NAMALWA (cell line): ENCODE results near the gene DYNC1I1.
"Not testable (repeated sequence)": the region's sequence is repeated elsewhere in the genome, so short reads cannot be mapped to it uniquely, and the experiment has no call there.

Experiments
- DNase-seq: peaks from one replicate; pipeline ENCODE4 v3.0.0-alpha.2; 2015; ENCODE audit warnings: low spot score

DYNC1I1 gene

DNA sequence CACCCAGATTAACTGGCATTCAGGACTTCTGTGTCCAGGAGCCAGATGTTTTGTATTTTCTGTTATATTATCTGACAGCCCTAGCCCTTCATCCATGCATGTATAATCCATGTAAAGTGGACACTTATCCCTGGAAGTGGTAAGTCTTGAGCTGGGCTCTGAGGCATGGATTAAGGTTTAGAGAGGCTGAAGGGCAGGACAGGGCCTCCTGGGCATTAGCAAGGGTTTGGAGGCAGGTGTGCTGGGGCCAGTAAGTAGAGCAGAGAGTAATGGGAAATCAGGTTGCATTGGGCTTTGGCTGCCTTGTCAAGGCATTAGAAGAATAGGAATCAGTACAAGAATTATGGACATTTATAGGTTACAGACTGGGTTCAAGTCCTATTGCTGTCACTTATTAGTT, 138.0 kb downstream of the DYNC1I1 start:
- DNase-seq: no peak

GRCh38 chr7:95915731-95916130, 143.4 kb downstream of the DYNC1I1 start:
- DNase-seq: no peak

DNA sequence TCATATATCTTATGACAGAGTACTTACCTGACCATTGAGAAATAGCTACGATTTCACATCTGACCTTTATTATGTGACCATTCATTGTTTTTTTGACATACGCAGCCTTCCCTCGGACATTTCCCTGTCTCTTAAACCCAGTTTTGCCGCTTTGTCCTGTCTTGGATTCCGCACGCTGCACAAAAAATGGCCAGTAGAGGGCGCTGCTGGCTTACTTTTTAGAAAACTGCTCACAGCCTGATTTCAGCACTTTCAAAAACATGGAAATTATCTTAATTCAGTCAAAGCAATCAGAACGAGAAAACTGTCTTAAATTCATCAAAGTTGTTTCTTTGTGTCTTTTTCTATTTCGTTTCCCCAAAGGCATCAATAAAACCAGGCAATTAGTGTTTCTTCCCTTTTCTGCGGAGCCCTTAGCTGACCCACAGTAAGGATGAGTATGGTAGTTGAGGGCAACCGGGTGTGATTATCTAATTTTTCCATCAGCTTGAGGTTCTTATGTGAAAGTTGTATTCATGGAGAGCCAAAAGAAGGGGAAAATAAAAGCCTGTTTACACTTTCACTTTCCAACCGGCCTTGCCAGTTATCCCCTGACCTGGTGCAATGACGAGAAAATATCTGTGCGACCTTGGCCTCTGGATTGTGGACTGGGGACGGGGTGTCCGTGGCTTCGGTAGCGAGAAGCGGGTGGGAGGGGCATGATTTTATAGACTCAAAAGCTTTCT, 144.4 kb downstream of the DYNC1I1 start:
- peak; percentile 85 for DNase-seq

- DNase-seq: no peak
These were observed 145.3 kb downstream of the DYNC1I1 start for GRCh38 chr7:95917634-95918033.

DNA sequence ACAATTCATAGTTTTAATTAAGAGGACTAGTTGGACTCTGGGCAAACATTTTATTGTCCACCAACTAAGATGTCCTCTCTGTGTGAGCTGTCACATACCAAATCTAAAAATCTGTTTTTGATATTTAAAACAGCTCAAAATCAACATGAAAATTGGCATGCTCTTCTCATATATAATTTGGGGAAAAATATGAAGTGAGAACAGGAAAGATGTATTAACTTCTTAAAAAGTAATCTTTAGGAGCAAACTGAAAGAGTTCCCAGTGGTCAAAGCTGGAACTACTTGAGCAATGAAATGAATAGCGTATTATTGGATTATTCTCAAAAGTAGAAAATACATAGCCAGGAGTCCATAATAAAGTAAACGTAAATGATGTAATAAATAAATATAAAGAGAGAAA, 147.2 kb downstream of the DYNC1I1 start:
- DNase-seq: no peak

DNA sequence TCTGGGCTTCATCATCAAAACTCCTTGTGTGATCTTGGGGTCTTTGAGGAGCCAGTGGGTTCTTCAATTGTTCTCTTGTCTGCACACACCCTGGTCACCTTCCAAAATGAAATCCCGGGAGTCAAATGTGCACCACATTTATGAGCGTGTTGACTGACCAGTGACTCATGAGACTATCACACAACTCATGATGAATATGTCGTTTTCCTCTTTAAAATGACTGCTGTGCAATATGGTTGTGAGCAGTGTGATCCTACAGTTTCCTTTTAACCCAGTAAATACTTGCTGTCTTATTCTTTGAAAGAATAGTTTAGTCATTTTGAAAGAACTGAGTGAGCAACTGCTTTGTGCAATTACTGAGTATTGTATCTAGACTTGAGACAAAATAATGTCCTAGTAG, 149.2 kb downstream of the DYNC1I1 start:
- DNase-seq: no peak

DNA sequence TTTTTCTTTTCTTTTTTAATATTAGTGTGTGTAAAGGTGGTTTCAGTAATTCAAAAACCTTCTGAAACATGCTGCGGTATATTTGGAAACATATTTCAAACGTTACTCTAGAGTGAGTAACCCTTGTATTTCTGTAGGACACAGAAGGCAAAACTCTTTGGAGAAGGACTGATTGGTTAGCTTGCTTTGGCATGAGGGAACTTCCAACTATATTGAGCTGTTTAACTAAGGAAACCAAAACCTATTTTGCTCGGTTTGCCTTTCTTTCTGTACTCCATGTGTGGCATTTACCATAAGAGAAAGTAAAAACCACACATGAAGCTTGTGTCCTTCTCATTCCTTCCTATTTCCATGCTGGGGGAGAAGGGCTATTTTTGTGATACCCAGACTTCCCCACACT, 149.8 kb downstream of the DYNC1I1 start:
- no peak for DNase-seq

GRCh38 chr7:95925236-95925635, 152.9 kb downstream of the DYNC1I1 start:
- no peak for DNase-seq

DNA sequence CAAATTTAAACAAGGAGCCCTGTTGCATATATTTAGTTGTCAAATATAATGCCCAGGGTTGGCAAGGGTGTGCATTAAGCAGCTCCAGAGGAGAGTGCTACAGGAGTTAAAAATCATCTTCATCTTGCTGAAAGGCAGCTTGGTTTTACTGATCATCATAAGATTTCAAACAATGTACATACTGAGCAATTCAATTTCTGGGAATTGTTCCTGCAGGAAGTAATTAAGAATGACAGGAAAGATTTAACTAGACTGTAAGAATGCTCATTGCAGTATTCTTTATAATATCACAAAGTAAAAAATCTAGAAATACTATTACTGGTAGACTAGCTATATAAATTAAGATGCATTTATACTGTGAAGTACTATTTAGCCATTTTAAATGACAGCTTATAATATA, 153.6 kb downstream of the DYNC1I1 start:
- DNase-seq: no peak

- no peak for DNase-seq
These were observed 155.4 kb downstream of the DYNC1I1 start for GRCh38 chr7:95927756-95928155.

DNA sequence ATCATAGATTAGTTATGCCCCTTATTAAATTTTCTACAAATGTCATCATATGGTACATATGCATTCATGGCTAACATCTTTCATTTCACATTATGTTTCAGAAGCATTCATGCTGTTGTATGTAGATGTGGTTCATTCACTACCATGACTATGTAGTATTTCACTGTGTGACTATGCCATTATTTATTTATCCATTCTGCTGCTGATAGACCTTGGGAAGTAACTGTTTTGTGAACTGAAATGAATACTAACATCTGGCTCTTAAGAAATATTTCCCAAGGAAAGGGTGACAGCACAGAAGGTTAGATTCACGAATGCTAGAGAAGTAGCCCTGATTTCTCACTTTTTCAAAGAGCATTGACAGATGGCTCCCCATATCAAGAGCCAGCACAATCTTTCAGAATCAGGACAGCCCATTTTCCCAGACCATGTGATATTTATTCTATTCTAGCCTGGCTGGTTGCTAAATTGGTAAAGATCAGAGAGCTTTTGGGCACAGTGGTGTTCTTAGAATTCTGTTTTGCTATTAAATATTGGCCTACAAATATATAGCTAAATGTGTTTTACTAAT, 157.4 kb downstream of the DYNC1I1 start:
- no peak for DNase-seq

DNA sequence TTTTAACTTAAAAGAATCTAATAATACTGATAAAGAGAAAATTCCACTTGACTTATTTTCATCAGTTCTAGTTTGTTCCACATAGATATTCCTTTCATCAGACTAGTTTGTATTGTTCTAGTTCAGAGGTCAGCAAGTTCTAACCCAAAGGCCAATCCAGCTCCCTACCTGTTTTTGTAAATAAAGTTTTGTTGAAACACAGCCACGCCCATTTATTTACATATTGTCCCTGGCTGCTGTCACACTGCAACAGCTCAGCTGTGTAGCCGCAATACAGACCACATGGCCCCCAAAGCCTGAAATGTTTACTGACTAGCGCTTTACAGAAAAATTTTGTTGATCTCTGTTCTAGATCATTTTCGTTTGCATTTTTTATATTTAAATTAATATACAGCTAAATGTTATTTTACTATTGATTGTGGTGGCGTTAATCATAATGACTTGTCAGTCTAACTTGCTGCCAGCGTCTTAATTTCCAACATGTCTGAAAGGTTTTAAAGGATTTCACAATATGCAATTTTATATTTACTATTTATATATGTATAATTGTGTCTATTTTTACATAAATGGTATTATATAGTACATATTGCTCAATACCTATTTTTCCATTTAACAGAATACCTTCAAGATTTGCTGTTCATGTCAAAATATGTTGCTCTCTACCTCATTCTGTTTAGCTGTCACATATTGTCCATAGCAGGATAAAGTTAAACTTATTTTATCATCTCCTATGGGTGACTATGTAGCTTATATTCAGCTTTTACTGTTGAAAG, 159.3 kb downstream of the DYNC1I1 start:
- peak; percentile 35 for DNase-seq

DNA sequence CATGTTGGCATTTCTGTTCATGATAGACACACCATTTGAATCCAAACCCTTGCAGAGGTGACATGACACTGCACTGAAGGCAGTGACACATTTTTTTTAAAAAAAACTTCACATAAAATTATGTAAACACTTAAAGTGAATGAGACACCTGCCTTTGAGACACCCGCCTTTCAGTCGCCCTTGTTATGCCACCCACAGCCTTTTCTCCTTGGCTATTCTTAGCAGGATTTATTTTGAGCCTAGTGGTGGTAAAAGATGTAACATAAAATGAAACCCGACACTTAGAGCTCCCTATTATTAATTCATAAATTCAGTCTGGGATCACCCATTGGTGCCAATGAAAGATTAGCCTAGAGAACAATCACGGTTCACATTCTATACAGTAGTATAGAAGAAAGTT, 161.3 kb downstream of the DYNC1I1 start:
- DNase-seq: no peak

DNA sequence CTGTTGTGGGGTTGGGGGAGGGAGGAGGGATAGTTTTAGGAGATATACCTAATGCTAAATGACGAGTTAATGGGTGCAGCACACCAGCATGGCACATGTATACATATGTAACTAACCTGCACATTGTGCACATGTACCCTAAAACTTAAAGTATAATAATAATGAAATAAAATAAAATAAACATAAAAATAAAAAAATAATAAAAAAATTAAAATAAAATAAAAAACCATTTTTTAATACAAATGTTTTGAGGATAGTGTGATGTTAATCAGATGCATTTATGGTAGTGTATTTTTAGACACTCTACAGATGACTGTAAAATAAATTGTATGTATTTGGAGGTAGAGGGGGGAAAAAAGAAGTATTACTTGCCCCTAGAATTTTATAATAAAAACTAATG, 172.5 kb downstream of the DYNC1I1 start:
- not testable (repeated sequence) for DNase-seq

- no peak for DNase-seq
These were observed 178.3 kb downstream of the DYNC1I1 start for GRCh38 chr7:95950698-95951097.

DNA sequence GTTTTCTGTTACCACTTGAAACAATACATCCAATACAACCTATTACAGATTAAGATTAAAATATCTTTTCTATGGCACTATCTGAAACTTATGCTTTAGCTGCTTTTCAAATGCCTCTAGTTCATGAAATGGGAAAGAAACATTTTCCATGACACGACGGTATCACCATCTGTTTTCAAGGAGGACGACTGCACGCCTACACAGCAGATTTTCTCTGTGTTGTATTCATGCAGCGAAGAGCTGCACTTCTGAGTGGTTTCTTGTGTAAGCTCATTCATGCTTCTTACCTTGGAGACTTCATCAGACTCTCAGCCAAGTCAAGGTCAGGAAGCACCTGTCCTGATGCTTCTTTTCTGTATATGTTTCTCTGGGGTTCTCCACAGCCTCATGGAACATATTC, 179.2 kb downstream of the DYNC1I1 start:
- DNase-seq: no peak

- no peak for DNase-seq
These were observed 179.8 kb downstream of the DYNC1I1 start for GRCh38 chr7:95951997-95952795.

GRCh38 chr7:95952851-95953250, 180.5 kb downstream of the DYNC1I1 start:
- DNase-seq: no peak

GRCh38 chr7:95955748-95956147, 183.4 kb downstream of the DYNC1I1 start:
- no peak for DNase-seq

DNA sequence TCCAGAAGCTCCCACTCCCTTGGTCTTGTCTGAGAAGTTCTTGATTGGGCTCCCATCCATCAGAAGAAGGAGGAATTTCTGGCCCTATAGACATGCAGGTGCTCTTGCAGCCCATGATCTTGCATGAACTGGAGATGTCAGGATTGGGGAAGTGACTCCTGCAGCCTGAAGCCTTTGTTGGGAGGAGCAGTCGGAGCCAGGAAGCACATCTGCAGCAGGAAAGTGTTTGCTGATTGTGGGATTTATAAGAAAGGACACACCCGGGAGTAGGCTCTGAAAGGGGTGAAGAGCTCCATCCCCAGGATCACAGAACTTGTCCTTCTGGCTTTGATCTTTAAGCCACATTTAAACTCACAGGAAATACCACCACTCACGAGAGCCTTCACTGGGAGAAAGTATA, 185.2 kb downstream of the DYNC1I1 start:
- no peak for DNase-seq

DNA sequence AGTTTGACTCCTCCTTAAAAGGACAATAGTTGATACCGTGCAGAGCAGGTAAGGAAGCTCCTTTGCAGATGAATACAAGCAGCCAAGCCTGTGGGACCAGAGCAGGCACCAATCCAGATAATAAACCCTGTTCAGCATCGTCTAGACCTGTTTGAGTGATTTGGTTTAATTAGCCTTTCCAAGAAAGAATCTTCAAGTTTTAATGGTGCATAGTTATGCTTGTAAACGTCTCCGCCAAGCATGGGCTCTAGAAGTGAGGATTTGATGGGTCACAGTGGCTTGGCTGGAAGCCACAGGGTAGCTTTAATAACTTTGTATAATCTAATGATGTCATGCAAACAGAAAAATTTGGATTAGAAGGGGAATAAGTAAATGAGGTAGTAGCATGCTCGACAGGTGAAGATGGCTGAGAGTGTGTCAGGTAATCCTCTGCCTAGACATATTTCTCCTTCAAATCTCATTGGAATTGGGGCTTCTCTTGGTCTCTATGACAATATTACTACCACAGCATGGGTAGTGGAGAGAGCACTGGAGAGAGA, 188.4 kb downstream of the DYNC1I1 start:
- DNase-seq: no peak

DNA sequence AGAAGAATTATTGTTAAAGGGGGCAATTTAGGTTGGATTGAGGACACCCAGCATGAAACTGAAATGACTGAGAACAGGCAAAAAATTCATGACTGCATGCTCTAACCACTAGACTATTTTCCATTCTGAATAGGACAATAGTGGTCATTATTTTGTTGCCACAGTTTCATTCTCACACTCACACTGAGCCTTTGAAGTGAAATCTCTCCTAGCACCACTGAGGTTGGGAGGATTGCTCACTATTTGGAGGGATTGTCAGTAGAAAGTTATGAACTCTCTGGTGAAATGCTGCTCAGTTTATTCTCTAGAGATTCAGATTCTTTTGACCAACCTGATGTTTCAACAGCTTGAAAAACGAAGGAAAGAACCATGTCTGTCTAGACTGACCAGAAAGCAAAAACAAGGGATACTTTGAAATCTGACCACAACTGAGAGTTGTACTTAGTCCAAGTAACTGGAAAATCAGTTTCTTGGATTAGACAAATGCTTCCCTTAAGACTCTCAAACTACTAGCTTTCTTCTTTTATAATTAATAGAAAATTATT, 191.2 kb downstream of the DYNC1I1 start:
- no peak for DNase-seq
